ENCODE results near the gene DPH3.

- TF ChIP-seq CTCF (conservative IDR thresholded peaks at IDR 0.05; ENCODE audit: low read length) (no peak), EZH2phosphoT487 (IDR thresholded peaks at IDR 0.05; ENCODE audit: borderline replicate concordance, low read depth, low read length) (no peak)
Measured at GRCh38 chr3:16280671-16281070, 15.9 kb upstream of the DPH3 start.

All from OCI-LY7 (cell line).